ENCODE results near the gene FHIT.

The FHIT gene

GRCh38 chr3:59797533-59797932 lies 1453.7 kb downstream of the FHIT start:
- no peaks in the 10 kb centered on the region for H4K20me1 ChIP-seq (ENCODE audit: low read depth, low read length)
- TF ChIP-seq EZH2phosphoT487 (conservative IDR thresholded peaks at IDR 0.05; ENCODE audit: low read length), result no peak
- TF ChIP-seq CTCF (IDR thresholded peaks at IDR 0.05; ENCODE audit: insufficient read depth, low read length, poor library complexity, severe bottlenecking), result no peak
- H3K4me2 ChIP-seq (ENCODE audit: low read depth, low read length, poor library complexity, severe bottlenecking), result no peak overlapping the region
- no peak overlapping the region for H3K27ac ChIP-seq (ENCODE audit: low read depth, low read length)
- H3K36me3 ChIP-seq (ENCODE audit: low read length), result no peaks in the 10 kb centered on the region
- no peaks in the 10 kb centered on the region for H3K9me3 ChIP-seq (ENCODE audit: insufficient read depth, low read length)
- H3K9me2 ChIP-seq (replicated peaks; ENCODE audit: insufficient read depth, low read length), result no peaks in the 10 kb centered on the region
- H3K4me3 ChIP-seq (ENCODE audit: insufficient read depth, low read length, poor library complexity, severe bottlenecking), result no peak overlapping the region
- no peaks in the 10 kb centered on the region for H3F3A ChIP-seq (ENCODE audit: insufficient read depth)
- no peaks in the 10 kb centered on the region for H3K79me2 ChIP-seq (ENCODE audit: insufficient read depth, low read length)
- H3K9ac ChIP-seq (ENCODE audit: low read length), result no peak overlapping the region
- no peak overlapping the region for H2AFZ ChIP-seq (ENCODE audit: low read depth, low read length, severe bottlenecking)
- no peaks in the 10 kb centered on the region for H3K27me3 ChIP-seq (ENCODE audit: low read length)

- Histone ChIP-seq H3K36me3 (ENCODE audit: low read length) (no peaks in the 10 kb centered on the region), H4K20me1 (ENCODE audit: low read depth, low read length) (no peaks in the 10 kb centered on the region), H3K79me2 (ENCODE audit: insufficient read depth, low read length) (no peaks in the 10 kb centered on the region), H3K27me3 (ENCODE audit: low read length) (no peaks in the 10 kb centered on the region), H2AFZ (ENCODE audit: low read depth, low read length, severe bottlenecking) (no peak overlapping the region), H3K9me3 (ENCODE audit: insufficient read depth, low read length) (no peaks in the 10 kb centered on the region), H3F3A (ENCODE audit: insufficient read depth) (no peaks in the 10 kb centered on the region), H3K4me3 (ENCODE audit: insufficient read depth, low read length, poor library complexity, severe bottlenecking) (no peak overlapping the region), H3K9ac (ENCODE audit: low read length) (no peak overlapping the region), H3K4me2 (ENCODE audit: low read depth, low read length, poor library complexity, severe bottlenecking) (no peak overlapping the region), H3K27ac (ENCODE audit: low read depth, low read length) (no peak overlapping the region), H3K9me2 (replicated peaks; ENCODE audit: insufficient read depth, low read length) (no peaks in the 10 kb centered on the region)
- no peak for TF ChIP-seq EZH2phosphoT487 (conservative IDR thresholded peaks at IDR 0.05; ENCODE audit: low read length)
- TF ChIP-seq CTCF (IDR thresholded peaks at IDR 0.05; ENCODE audit: insufficient read depth, low read length, poor library complexity, severe bottlenecking), result no peak
These were observed 1454.8 kb downstream of the FHIT start for GRCh38 chr3:59796456-59796855.

GRCh38 chr3:59795756-59796155 lies 1455.5 kb downstream of the FHIT start:
- no peaks in the 10 kb centered on the region for H3K27me3 ChIP-seq (ENCODE audit: low read length)
- no peak overlapping the region for H2AFZ ChIP-seq (ENCODE audit: low read depth, low read length, severe bottlenecking)
- no peaks in the 10 kb centered on the region for H3K36me3 ChIP-seq (ENCODE audit: low read length)
- H3K9me3 ChIP-seq (ENCODE audit: insufficient read depth, low read length), result no peaks in the 10 kb centered on the region
- no peak for TF ChIP-seq EZH2phosphoT487 (conservative IDR thresholded peaks at IDR 0.05; ENCODE audit: low read length)
- no peak for TF ChIP-seq CTCF (IDR thresholded peaks at IDR 0.05; ENCODE audit: insufficient read depth, low read length, poor library complexity, severe bottlenecking)
- H3K9me2 ChIP-seq (replicated peaks; ENCODE audit: insufficient read depth, low read length), result no peaks in the 10 kb centered on the region
- no peak overlapping the region for H3K27ac ChIP-seq (ENCODE audit: low read depth, low read length)
- H3K4me3 ChIP-seq (ENCODE audit: insufficient read depth, low read length, poor library complexity, severe bottlenecking), result no peak overlapping the region
- no peaks in the 10 kb centered on the region for H4K20me1 ChIP-seq (ENCODE audit: low read depth, low read length)
- H3K79me2 ChIP-seq (ENCODE audit: insufficient read depth, low read length), result no peaks in the 10 kb centered on the region
- no peaks in the 10 kb centered on the region for H3F3A ChIP-seq (ENCODE audit: insufficient read depth)
- no peak overlapping the region for H3K9ac ChIP-seq (ENCODE audit: low read length)
- no peak overlapping the region for H3K4me2 ChIP-seq (ENCODE audit: low read depth, low read length, poor library complexity, severe bottlenecking)
